ENCODE data around the gene NFIC.
"Not testable (repeated sequence)": the region's sequence is repeated elsewhere in the genome, so short reads cannot be mapped to it uniquely, and the experiment has no call there.

NFIC gene

GRCh38 chr19:3413796-3414327 is 47.5 kb downstream of the NFIC start:
- TF ChIP-seq EZH2 (optimal IDR thresholded peaks at IDR 0.05; ENCODE audit: low read depth, low read length) (no peak), EZH2phosphoT487 (IDR thresholded peaks at IDR 0.05; ENCODE audit: low read length) (no peak), CTCF (IDR thresholded peaks at IDR 0.05; ENCODE audit: low read length) (no peak)
- Histone ChIP-seq H3K4me3 (ENCODE audit: low read length) (no peak overlapping the region), H2AFZ (ENCODE audit: low read length) (no peak overlapping the region), H3K4me2 (ENCODE audit: low read depth, low read length) (no peak overlapping the region), H3K9ac (ENCODE audit: low read length) (no peak overlapping the region), H3F3A (ENCODE audit: insufficient read depth, low read length) (no peaks in the 10 kb centered on the region), H3K27me3 (replicated peaks; ENCODE audit: insufficient read depth, low read length) (peaks cover 89% of the 10 kb centered on the region), H3K79me2 (ENCODE audit: low read length) (no peaks in the 10 kb centered on the region), H3K9me2 (replicated peaks; ENCODE audit: insufficient read depth, low read length) (no peaks in the 10 kb centered on the region), H3K36me3 (replicated peaks; ENCODE audit: insufficient read depth, low read length) (no peaks in the 10 kb centered on the region), H3K4me1 (ENCODE audit: low read length) (no peaks in the 10 kb centered on the region), H4K20me1 (ENCODE audit: insufficient read depth, low read length) (no peaks in the 10 kb centered on the region), H3K9me3 (replicated peaks; ENCODE audit: insufficient read depth, low read length) (no peaks in the 10 kb centered on the region), H3K27ac (ENCODE audit: low read length) (no peak overlapping the region)
- no peak for DNase-seq

GRCh38 chr19:3415695-3416094 is 49.3 kb downstream of the NFIC start:
- Histone ChIP-seq H3K9me3 (replicated peaks; ENCODE audit: insufficient read depth, low read length) (no peaks in the 10 kb centered on the region), H2AFZ (ENCODE audit: low read length) (no peak overlapping the region), H3K36me3 (replicated peaks; ENCODE audit: insufficient read depth, low read length) (no peaks in the 10 kb centered on the region), H3F3A (ENCODE audit: insufficient read depth, low read length) (no peaks in the 10 kb centered on the region), H3K27ac (ENCODE audit: low read length) (no peak overlapping the region), H3K4me2 (ENCODE audit: low read depth, low read length) (no peak overlapping the region), H3K9ac (ENCODE audit: low read length) (no peak overlapping the region), H3K4me3 (ENCODE audit: low read length) (no peak overlapping the region), H3K79me2 (ENCODE audit: low read length) (no peaks in the 10 kb centered on the region), H3K9me2 (replicated peaks; ENCODE audit: insufficient read depth, low read length) (no peaks in the 10 kb centered on the region), H4K20me1 (ENCODE audit: insufficient read depth, low read length) (no peaks in the 10 kb centered on the region), H3K4me1 (ENCODE audit: low read length) (no peaks in the 10 kb centered on the region), H3K27me3 (replicated peaks; ENCODE audit: insufficient read depth, low read length) (peaks cover 89% of the 10 kb centered on the region)
- DNase-seq = no peak
- TF ChIP-seq EZH2phosphoT487 (IDR thresholded peaks at IDR 0.05; ENCODE audit: low read length) (no peak), EZH2 (optimal IDR thresholded peaks at IDR 0.05; ENCODE audit: low read depth, low read length) (peak; percentile 51)

- Histone ChIP-seq H3K79me2 (ENCODE audit: low read length) (no peaks in the 10 kb centered on the region), H3K9ac (ENCODE audit: low read length) (no peak overlapping the region), H3K27ac (ENCODE audit: low read length) (no peak overlapping the region), H3K4me1 (ENCODE audit: low read length) (no peaks in the 10 kb centered on the region), H3F3A (ENCODE audit: insufficient read depth, low read length) (no peaks in the 10 kb centered on the region), H3K9me3 (replicated peaks; ENCODE audit: insufficient read depth, low read length) (no peaks in the 10 kb centered on the region), H3K4me2 (ENCODE audit: low read depth, low read length) (no peak overlapping the region), H2AFZ (ENCODE audit: low read length) (no peak overlapping the region), H3K9me2 (replicated peaks; ENCODE audit: insufficient read depth, low read length) (no peaks in the 10 kb centered on the region), H3K27me3 (replicated peaks; ENCODE audit: insufficient read depth, low read length) (peaks cover 89% of the 10 kb centered on the region), H3K4me3 (ENCODE audit: low read length) (no peak overlapping the region), H4K20me1 (ENCODE audit: insufficient read depth, low read length) (no peaks in the 10 kb centered on the region), H3K36me3 (replicated peaks; ENCODE audit: insufficient read depth, low read length) (no peaks in the 10 kb centered on the region)
- no peak for TF ChIP-seq EZH2phosphoT487 (IDR thresholded peaks at IDR 0.05; ENCODE audit: low read length)
- TF ChIP-seq EZH2 (optimal IDR thresholded peaks at IDR 0.05; ENCODE audit: low read depth, low read length) = no peak
- no peak for TF ChIP-seq CTCF (IDR thresholded peaks at IDR 0.05; ENCODE audit: low read length)
- no peak for DNase-seq
Measured at GRCh38 chr19:3420244-3420755, 53.9 kb downstream of the NFIC start.

- no peak for TF ChIP-seq EZH2 (optimal IDR thresholded peaks at IDR 0.05; ENCODE audit: low read depth, low read length)
- TF ChIP-seq CTCF (IDR thresholded peaks at IDR 0.05; ENCODE audit: low read length) = no peak
- no peak for TF ChIP-seq EZH2phosphoT487 (IDR thresholded peaks at IDR 0.05; ENCODE audit: low read length)
- Histone ChIP-seq H4K20me1 (ENCODE audit: insufficient read depth, low read length) (no peaks in the 10 kb centered on the region), H3K9ac (ENCODE audit: low read length) (no peak overlapping the region), H3K27me3 (replicated peaks; ENCODE audit: insufficient read depth, low read length) (peaks cover 86% of the 10 kb centered on the region), H2AFZ (ENCODE audit: low read length) (no peak overlapping the region), H3K79me2 (ENCODE audit: low read length) (no peaks in the 10 kb centered on the region), H3K36me3 (replicated peaks; ENCODE audit: insufficient read depth, low read length) (no peaks in the 10 kb centered on the region), H3K4me1 (ENCODE audit: low read length) (no peaks in the 10 kb centered on the region), H3K4me3 (ENCODE audit: low read length) (no peak overlapping the region), H3K9me3 (replicated peaks; ENCODE audit: insufficient read depth, low read length) (no peaks in the 10 kb centered on the region), H3K4me2 (ENCODE audit: low read depth, low read length) (no peak overlapping the region), H3K9me2 (replicated peaks; ENCODE audit: insufficient read depth, low read length) (no peaks in the 10 kb centered on the region), H3K27ac (ENCODE audit: low read length) (no peak overlapping the region), H3F3A (ENCODE audit: insufficient read depth, low read length) (no peaks in the 10 kb centered on the region)
- DNase-seq = no peak
Measured at GRCh38 chr19:3420909-3421619, 54.7 kb downstream of the NFIC start.

GRCh38 chr19:3421656-3422055 is 55.3 kb downstream of the NFIC start:
- H3K4me2 ChIP-seq (ENCODE audit: low read depth, low read length); H3K9ac ChIP-seq (ENCODE audit: low read length); H3K36me3 ChIP-seq (replicated peaks; ENCODE audit: insufficient read depth, low read length); H2AFZ ChIP-seq (ENCODE audit: low read length); H3K4me1 ChIP-seq (ENCODE audit: low read length); DNase-seq; H3K4me3 ChIP-seq (ENCODE audit: low read length); H4K20me1 ChIP-seq (ENCODE audit: insufficient read depth, low read length); H3K79me2 ChIP-seq (ENCODE audit: low read length); H3F3A ChIP-seq (ENCODE audit: insufficient read depth, low read length); H3K9me2 ChIP-seq (replicated peaks; ENCODE audit: insufficient read depth, low read length); H3K27ac ChIP-seq (ENCODE audit: low read length); H3K9me3 ChIP-seq (replicated peaks; ENCODE audit: insufficient read depth, low read length): not testable (repeated sequence)
- H3K27me3 ChIP-seq (replicated peaks; ENCODE audit: insufficient read depth, low read length) = peaks cover 92% of the 10 kb centered on the region

All from MM.1S (cell line).